SU-DHL-6 (cell line): ENCODE data around the gene SURF4.

Experiments
- EZH2phosphoT487 ChIP-seq: fragments of 200-600 bp; sonication (generic), shearing (Covaris generic); conservative IDR thresholded peaks from 2 replicates; pipeline ENCODE4 v1.6.1; 2018; ENCODE audit warnings: mild to moderate bottlenecking, antibody characterized with exemption, low read length, moderate library complexity, mixed read lengths
- TF ChIP-seq, protein P1 (sequence below): fragments of 200-600 bp; sonication (generic); IDR thresholded peaks from one replicate; pipeline ENCODE4 v1.5.1; 2017; ENCODE audit warnings: antibody characterized with exemption, mild to moderate bottlenecking, low read length, moderate library complexity; ENCODE audit not compliant: insufficient read depth, poor library complexity, severe bottlenecking

DNA sequence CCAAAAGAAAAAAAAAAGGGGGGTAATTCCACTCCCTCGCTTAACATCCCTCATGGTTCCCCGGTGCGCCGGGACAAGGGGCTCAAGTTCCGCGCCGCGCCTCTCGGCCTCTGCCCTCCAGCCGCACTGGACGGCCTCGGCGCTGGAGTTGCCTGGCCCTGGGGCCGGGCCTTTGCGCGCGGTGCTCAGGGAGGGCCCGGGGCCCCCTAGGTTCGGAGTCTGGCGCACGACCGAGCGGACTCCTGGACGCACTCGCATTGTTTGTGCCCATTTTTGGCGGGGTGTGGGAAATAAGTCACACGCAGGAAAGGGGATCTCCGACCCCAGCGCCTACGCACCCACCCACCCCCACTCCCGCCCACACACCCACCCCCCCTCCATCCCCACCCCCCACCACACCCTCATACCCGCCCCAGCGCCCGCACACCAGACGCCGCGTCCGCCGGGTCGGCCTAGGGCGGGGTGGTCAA, 28.3 kb downstream of the SURF4 start:
- TF ChIP-seq EZH2phosphoT487, result no peak
- TF ChIP-seq, protein P1, sequence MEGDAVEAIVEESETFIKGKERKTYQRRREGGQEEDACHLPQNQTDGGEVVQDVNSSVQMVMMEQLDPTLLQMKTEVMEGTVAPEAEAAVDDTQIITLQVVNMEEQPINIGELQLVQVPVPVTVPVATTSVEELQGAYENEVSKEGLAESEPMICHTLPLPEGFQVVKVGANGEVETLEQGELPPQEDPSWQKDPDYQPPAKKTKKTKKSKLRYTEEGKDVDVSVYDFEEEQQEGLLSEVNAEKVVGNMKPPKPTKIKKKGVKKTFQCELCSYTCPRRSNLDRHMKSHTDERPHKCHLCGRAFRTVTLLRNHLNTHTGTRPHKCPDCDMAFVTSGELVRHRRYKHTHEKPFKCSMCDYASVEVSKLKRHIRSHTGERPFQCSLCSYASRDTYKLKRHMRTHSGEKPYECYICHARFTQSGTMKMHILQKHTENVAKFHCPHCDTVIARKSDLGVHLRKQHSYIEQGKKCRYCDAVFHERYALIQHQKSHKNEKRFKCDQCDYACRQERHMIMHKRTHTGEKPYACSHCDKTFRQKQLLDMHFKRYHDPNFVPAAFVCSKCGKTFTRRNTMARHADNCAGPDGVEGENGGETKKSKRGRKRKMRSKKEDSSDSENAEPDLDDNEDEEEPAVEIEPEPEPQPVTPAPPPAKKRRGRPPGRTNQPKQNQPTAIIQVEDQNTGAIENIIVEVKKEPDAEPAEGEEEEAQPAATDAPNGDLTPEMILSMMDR, result no peak
